ENCODE data around the gene NMT1. TPM values are rescaled to one million over a fixed set of nuclear protein-coding genes. Genes with fewer than 3 reads are reported as not detected.

Gene NMT1
- total RNA-seq, 1 experiment from 2014 or later = 117 TPM

DNA sequence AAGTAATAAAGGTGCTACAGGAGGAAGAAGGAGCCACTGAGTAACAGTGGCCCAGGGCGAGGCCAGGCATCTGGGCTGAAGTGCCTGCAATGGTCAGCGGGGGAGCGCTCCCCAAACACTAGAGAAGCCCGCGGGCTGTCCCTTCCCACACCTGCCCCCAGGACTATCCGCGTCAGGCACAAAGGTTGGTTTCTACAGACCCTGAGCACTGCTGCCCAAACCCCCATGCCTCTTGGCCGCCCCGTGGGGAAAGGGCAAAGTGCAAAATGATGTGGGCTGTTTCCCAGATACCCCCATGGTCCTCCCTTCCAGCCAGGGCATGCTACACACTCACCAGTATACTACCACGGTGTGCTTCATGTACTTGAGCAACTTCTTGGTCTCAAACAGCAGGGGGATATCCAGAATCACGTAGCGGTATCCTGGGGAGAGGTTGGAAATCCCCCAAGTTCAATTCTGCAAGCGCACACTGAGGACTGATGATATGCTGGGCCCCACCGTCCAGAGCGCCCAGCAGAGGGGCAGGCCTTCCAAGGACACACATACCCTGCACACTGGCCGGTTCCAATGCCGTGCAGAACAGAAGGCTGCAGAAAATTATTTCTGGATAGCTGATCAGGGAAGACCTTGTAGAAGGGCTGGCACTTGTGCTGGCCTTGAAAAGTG is 31.2 kb upstream of the NMT1 start:
- ATAC-seq = no peak
- Histone ChIP-seq H3K36me3 (ENCODE audit: low read depth, low read length) (peaks cover 19% of the 10 kb centered on the region; the same call in 1 of the 2 replicates), H3K4me1 (ENCODE audit: insufficient read depth, low read length) (no peaks in the 10 kb centered on the region), H4K20me1 (ENCODE audit: low read length) (no peaks in the 10 kb centered on the region), H3K9me2 (replicated peaks; ENCODE audit: low read length) (no peaks in the 10 kb centered on the region), H3K9ac (ENCODE audit: low read length) (no peak overlapping the region), H3K79me2 (ENCODE audit: low read length) (no peaks in the 10 kb centered on the region), H3K4me3 (ENCODE audit: low read length) (no peak overlapping the region), H2AFZ (ENCODE audit: low read length) (no peak overlapping the region), H3F3A (ENCODE audit: low read length, unreplicated experiment) (no peaks in the 10 kb centered on the region), H3K27ac (ENCODE audit: low read length) (no peak overlapping the region), H3K9me3 (ENCODE audit: low read length) (no peaks in the 10 kb centered on the region), H3K4me2 (ENCODE audit: low read length) (no peak overlapping the region), H3K27me3 (ENCODE audit: low read length) (no peaks in the 10 kb centered on the region)
- CTCF ChIA-PET = no interaction called here
- intact Hi-C loops (cut with micrococcal nuclease) = no loop called here
- POLR2A ChIA-PET (ENCODE audit: unreplicated experiment) = no interaction called here
- TF ChIP-seq EZH2phosphoT487 (IDR thresholded peaks at IDR 0.05; ENCODE audit: borderline replicate concordance, low read length) (no peak), EZH2 (IDR thresholded peaks at IDR 0.05; ENCODE audit: low read length, unreplicated experiment) (no peak), CTCF (conservative IDR thresholded peaks at IDR 0.05; ENCODE audit: low read depth, low read length) (no peak)
- BruUV-seq (replicated peaks) = no TSS peak
- no peak for DNase-seq

- no TSS peak for BruUV-seq (replicated peaks)
- POLR2A ChIA-PET (ENCODE audit: unreplicated experiment) = no interaction called here
- no peak overlapping the region for H2AFZ ChIP-seq (ENCODE audit: low read length)
- peaks cover 19% of the 10 kb centered on the region; the same call in 1 of the 2 replicates for H3K36me3 ChIP-seq (ENCODE audit: low read depth, low read length)
- CTCF ChIA-PET = no interaction called here
- H3K9me3 ChIP-seq (ENCODE audit: low read length) = no peaks in the 10 kb centered on the region
- no peak for DNase-seq
- intact Hi-C loops (cut with micrococcal nuclease) = no loop called here
- ATAC-seq = no peak
- H3K4me2 ChIP-seq (ENCODE audit: low read length) = no peak overlapping the region
- no peaks in the 10 kb centered on the region for H3F3A ChIP-seq (ENCODE audit: low read length, unreplicated experiment)
- H3K4me3 ChIP-seq (ENCODE audit: low read length) = no peak overlapping the region
- TF ChIP-seq EZH2 (IDR thresholded peaks at IDR 0.05; ENCODE audit: low read length, unreplicated experiment) (no peak), CTCF (conservative IDR thresholded peaks at IDR 0.05; ENCODE audit: low read depth, low read length) (no peak), EZH2phosphoT487 (IDR thresholded peaks at IDR 0.05; ENCODE audit: borderline replicate concordance, low read length) (no peak)
- H3K9ac ChIP-seq (ENCODE audit: low read length) = no peak overlapping the region
- no peaks in the 10 kb centered on the region for H3K9me2 ChIP-seq (replicated peaks; ENCODE audit: low read length)
- no peaks in the 10 kb centered on the region for H3K79me2 ChIP-seq (ENCODE audit: low read length)
- H3K27ac ChIP-seq (ENCODE audit: low read length) = no peak overlapping the region
- no peaks in the 10 kb centered on the region for H4K20me1 ChIP-seq (ENCODE audit: low read length)
- no peaks in the 10 kb centered on the region for H3K4me1 ChIP-seq (ENCODE audit: insufficient read depth, low read length)
- no peaks in the 10 kb centered on the region for H3K27me3 ChIP-seq (ENCODE audit: low read length)
Measured at GRCh38 chr17:45030733-45031132, 30.4 kb upstream of the NMT1 start.

Data from PC-3 (cell line).